Endothelial cell of umbilical vein (primary cell): ENCODE measurements around the gene PIANP. TPM values are rescaled to one million over a fixed set of nuclear protein-coding genes. Genes with fewer than 3 reads are reported as not detected.

ENCODE experiments used
- BruUV-seq: library from RNA; stranded (reverse); fragments of 400-500 nt; replicated peaks from 2 replicates; lab custom pipeline; 2021; lab: Mats Ljungman, UMichigan
- CTCF ChIA-PET: fragments of 300-600, 350-600 bp; sonication (Branson Sonifier 250); formaldehyde crosslinking; loops from one replicate; lab custom pipeline; 2021; ENCODE audit warnings: antibody characterized with exemption, inconsistent platforms; lab: Charles Lee
- POLR2A ChIA-PET: fragments of 300-600, 350-600 bp; sonication (Branson Sonifier 250); formaldehyde crosslinking; loops from one replicate; lab custom pipeline; 2021; ENCODE audit warnings: antibody characterized with exemption, inconsistent platforms; lab: Charles Lee
- DNase-seq: peaks from one replicate; pipeline ENCODE4 v3.0.0-alpha.2; 2011; ENCODE audit warnings: low read depth, low spot score
- FAIRE-seq: peaks from 2 replicates; lab custom pipeline; 2011; peaks lifted over from hg19 to GRCh38; lab: Jason Lieb, UNC
- H2AFZ ChIP-seq: 2 replicates; pipeline ENCODE4 v1.6.0; 2012; ENCODE audit warnings: low read depth, low read length, control low read depth, inconsistent platforms
- H3K27ac ChIP-seq: 2 replicates; pipeline ENCODE4 v1.5.1; 2011; ENCODE audit warnings: low read depth, mild to moderate bottlenecking, control low read depth, low read length, moderate library complexity; ENCODE audit not compliant: insufficient read depth
- H3K27me3 ChIP-seq, 2 experiments: 2 replicates each; pipeline versions ENCODE4 v1.6.0 to v1.6.1; 2011; ENCODE audit warnings: low read length in 2 of 2, mixed read lengths in 1 of 2; ENCODE audit not compliant: control insufficient read depth in 2 of 2, insufficient read depth in 2 of 2
- H3K36me3 ChIP-seq, 2 experiments: 2 replicates in 1 of 2; 3 replicates in 1 of 2; pipeline ENCODE4 v1.5.1; 2011; ENCODE audit warnings: low read length in 2 of 2, mild to moderate bottlenecking in 1 of 2, moderate library complexity in 1 of 2; ENCODE audit not compliant: control insufficient read depth in 2 of 2, insufficient read depth in 2 of 2; ENCODE audit errors: extremely low read depth in 1 of 2
- H3K4me1 ChIP-seq: 3 replicates; pipeline ENCODE4 v1.5.1; 2011; ENCODE audit warnings: mild to moderate bottlenecking, low read length; ENCODE audit not compliant: control insufficient read depth, insufficient read depth; ENCODE audit errors: extremely low read depth
- H3K4me2 ChIP-seq: 2 replicates; pipeline ENCODE4 v1.6.1; 2011; ENCODE audit warnings: low read length, control low read depth, mixed read lengths; ENCODE audit not compliant: insufficient read depth
- H3K4me3 ChIP-seq, 3 experiments: fragments of 200-600 bp in 1 of 3; sonication (generic), shearing (Covaris generic) in 1 of 3; replicated peaks in 1 of 3; 2 replicates each; pipeline ENCODE4 v1.5.1; 2011 to 2016; ENCODE audit warnings: control low read depth in 3 of 3, low read length in 3 of 3, mild to moderate bottlenecking in 2 of 3, inconsistent platforms in 1 of 3, low read depth in 1 of 3, moderate library complexity in 1 of 3; ENCODE audit not compliant: insufficient read depth in 1 of 3
- H3K79me2 ChIP-seq: 2 replicates; pipeline ENCODE4 v1.6.0; 2012; ENCODE audit warnings: low read length, inconsistent platforms; ENCODE audit not compliant: control insufficient read depth, insufficient read depth
- H3K9ac ChIP-seq: replicated peaks from 2 replicates; pipeline ENCODE3; 2011; ENCODE audit warnings: low read length, control low read depth; ENCODE audit not compliant: insufficient read depth; ENCODE audit errors: extremely low read depth
- H3K9me1 ChIP-seq: replicated peaks from 3 replicates; pipeline ENCODE4 v1.6.0; 2011; ENCODE audit warnings: mild to moderate bottlenecking, low read length; ENCODE audit not compliant: control insufficient read depth, insufficient read depth; ENCODE audit errors: extremely low read depth
- H3K9me3 ChIP-seq: replicated peaks from 2 replicates; pipeline ENCODE4 v1.5.1; 2012; ENCODE audit warnings: low read length, inconsistent platforms; ENCODE audit not compliant: control insufficient read depth, insufficient read depth
- H4K20me1 ChIP-seq: replicated peaks from 2 replicates; pipeline ENCODE3; 2011; ENCODE audit warnings: mild to moderate bottlenecking, low read length; ENCODE audit not compliant: control insufficient read depth, insufficient read depth; ENCODE audit errors: extremely low read depth
- EZH2 ChIP-seq: IDR thresholded peaks from 2 replicates; pipeline ENCODE4 v1.6.1; 2012; ENCODE audit warnings: borderline replicate concordance, low read depth, mild to moderate bottlenecking, moderate library complexity, low read length, inconsistent platforms; ENCODE audit not compliant: severe bottlenecking
- FOS ChIP-seq: IDR thresholded peaks from 2 replicates; pipeline ENCODE4 v1.6.1; 2011; ENCODE audit warnings: mild to moderate bottlenecking, low read length, moderate library complexity, borderline replicate concordance; ENCODE audit not compliant: insufficient read depth
- GATA2 ChIP-seq: IDR thresholded peaks from 2 replicates; pipeline ENCODE4 v1.7.0; 2011; ENCODE audit warnings: low read depth, mild to moderate bottlenecking, moderate library complexity, mixed read lengths, low read length; ENCODE audit not compliant: insufficient read length, insufficient read depth
- JUN ChIP-seq: IDR thresholded peaks from 2 replicates; pipeline ENCODE4 v1.6.1; 2011; ENCODE audit warnings: borderline replicate concordance, low read depth; ENCODE audit not compliant: insufficient read length, insufficient read depth
- MYC ChIP-seq: IDR thresholded peaks from one replicate; pipeline ENCODE4 v1.6.1; 2011; ENCODE audit warnings: mild to moderate bottlenecking, low read depth, low read length
- POLR2A ChIP-seq: IDR thresholded peaks from 2 replicates; pipeline ENCODE4 v1.6.1; 2012; ENCODE audit warnings: low read depth, mild to moderate bottlenecking, control low read depth, low read length
- POLR2AphosphoS5 ChIP-seq: IDR thresholded peaks from 2 replicates; pipeline ENCODE4 v1.6.1; 2012; ENCODE audit warnings: low read depth, mild to moderate bottlenecking, control low read depth, low read length, moderate library complexity; ENCODE audit not compliant: insufficient read depth
- dilution Hi-C: fragments of 300-500 bp; cut with MboI; formaldehyde crosslinking; loops from one replicate; pipeline ENCODE4 v1.15.0; 2019; ENCODE audit warnings: low sequenced_read_pairs; ENCODE audit not compliant: extremely low pct_ligation_motif_present
- intact Hi-C: fragments of 100-400 bp; cut with micrococcal nuclease; formaldehyde crosslinking; loops from one replicate; pipeline ENCODE4 v1.10.0; 2022
- polyA plus RNA-seq, 4 experiments: library from polyadenylated mRNA; depleted of rRNA in 3 of 4; stranded (reverse) in 3 of 4; unstranded in 1 of 4; fragments of >200 nt; gene quantifications; 2 replicates each; pipeline versions ENCODE4 v1.2.1 to v1.2.3, GENCODE V29; 2011 to 2012; ENCODE audit warnings: missing spikeins in 1 of 4
- total RNA-seq: library from RNA; stranded (reverse); gene quantifications from 2 replicates; pipeline ENCODE4 v1.2.3, GENCODE V29; 2021
- TF ChIP-seq, protein P1 (sequence below): IDR thresholded peaks from 2 replicates; pipeline ENCODE4 v1.6.1; 2011; ENCODE audit not compliant: insufficient read depth, insufficient read length
- TF ChIP-seq, protein P2 (sequence below), 2 donors: IDR thresholded peaks; 1 replicate in 1 of 2; 2 replicates in 1 of 2; pipeline ENCODE4 v1.5.1; 2011; ENCODE audit warnings: low read length in 2 of 2, mild to moderate bottlenecking in 2 of 2, moderate library complexity in 2 of 2, control low read depth in 1 of 2, inconsistent platforms in 1 of 2, low read depth in 1 of 2; ENCODE audit not compliant: insufficient read depth in 1 of 2; ENCODE audit errors: extremely low read depth in 1 of 2

PIANP gene
- total and polyA plus RNA-seq, 2 donors (not counting 3 experiments of a cell fraction or from before 2014, with no cell fraction given) = 0.10 to 0.55 TPM

DNA sequence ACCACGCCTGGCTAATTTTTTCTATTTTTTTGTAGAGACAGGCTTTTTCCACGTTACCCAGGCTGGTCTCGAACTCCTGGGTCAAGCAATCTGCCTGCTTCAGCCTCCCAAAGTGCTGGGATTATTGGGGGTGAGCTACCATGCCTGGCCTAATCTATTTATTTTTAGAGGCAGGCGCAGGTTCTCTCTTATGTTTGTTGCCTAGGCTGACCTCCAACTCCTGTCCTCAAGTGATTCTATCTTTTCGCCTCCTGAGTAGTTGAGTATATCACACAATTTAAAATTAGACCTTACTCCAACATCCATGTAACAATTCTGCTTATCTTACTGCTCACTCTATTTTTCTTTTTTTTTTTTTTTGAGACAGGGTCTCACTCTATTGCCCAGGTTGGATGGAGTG is 46.6 kb downstream of the PIANP start:
- FAIRE-seq = no peak

More for the DNA sequence above, 46.6 kb downstream of the PIANP start:
- H3K27me3 ChIP-seq = no peaks in the 10 kb centered on the region
- dilution Hi-C loops = no loop called here
- no peak overlapping the region for H2AFZ ChIP-seq
- H3K9me3 ChIP-seq = no peaks in the 10 kb centered on the region
- DNase-seq = no peak
- H3K36me3 ChIP-seq = peaks cover 10 to 21% of the 10 kb centered on the region in 2 experiments
- H3K9me1 ChIP-seq = no peaks in the 10 kb centered on the region
- ChIA-PET CTCF (interaction anchor here (0.8 kb wide), 1 partner anchor 34 kb away, joined by 5 read pairs; no protein-coding TSS in a partner anchor), POLR2A (no interaction called here)
- H3K4me3 ChIP-seq = no peak overlapping the region
- no peak for TF ChIP-seq FOS
- TF ChIP-seq POLR2AphosphoS5 = no peak
- no peak for TF ChIP-seq POLR2A
- no peak for TF ChIP-seq EZH2
- no peak for TF ChIP-seq MYC
- TF ChIP-seq, protein P1, sequence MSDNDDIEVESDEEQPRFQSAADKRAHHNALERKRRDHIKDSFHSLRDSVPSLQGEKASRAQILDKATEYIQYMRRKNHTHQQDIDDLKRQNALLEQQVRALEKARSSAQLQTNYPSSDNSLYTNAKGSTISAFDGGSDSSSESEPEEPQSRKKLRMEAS = no peak
- no peak for TF ChIP-seq GATA2
- no peak for TF ChIP-seq JUN
- TF ChIP-seq, protein P2, sequence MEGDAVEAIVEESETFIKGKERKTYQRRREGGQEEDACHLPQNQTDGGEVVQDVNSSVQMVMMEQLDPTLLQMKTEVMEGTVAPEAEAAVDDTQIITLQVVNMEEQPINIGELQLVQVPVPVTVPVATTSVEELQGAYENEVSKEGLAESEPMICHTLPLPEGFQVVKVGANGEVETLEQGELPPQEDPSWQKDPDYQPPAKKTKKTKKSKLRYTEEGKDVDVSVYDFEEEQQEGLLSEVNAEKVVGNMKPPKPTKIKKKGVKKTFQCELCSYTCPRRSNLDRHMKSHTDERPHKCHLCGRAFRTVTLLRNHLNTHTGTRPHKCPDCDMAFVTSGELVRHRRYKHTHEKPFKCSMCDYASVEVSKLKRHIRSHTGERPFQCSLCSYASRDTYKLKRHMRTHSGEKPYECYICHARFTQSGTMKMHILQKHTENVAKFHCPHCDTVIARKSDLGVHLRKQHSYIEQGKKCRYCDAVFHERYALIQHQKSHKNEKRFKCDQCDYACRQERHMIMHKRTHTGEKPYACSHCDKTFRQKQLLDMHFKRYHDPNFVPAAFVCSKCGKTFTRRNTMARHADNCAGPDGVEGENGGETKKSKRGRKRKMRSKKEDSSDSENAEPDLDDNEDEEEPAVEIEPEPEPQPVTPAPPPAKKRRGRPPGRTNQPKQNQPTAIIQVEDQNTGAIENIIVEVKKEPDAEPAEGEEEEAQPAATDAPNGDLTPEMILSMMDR (IDR thresholded peaks at IDR 0.05; ENCODE audit: extremely low read depth in 1 of 2, insufficient read depth in 1 of 2, low read depth in 1 of 2, low read length in 2 of 2) = no peak
- H3K9ac ChIP-seq = no peak overlapping the region
- BruUV-seq = no TSS peak
- no peak overlapping the region for H3K4me2 ChIP-seq
- peaks cover 3% of the 10 kb centered on the region for H4K20me1 ChIP-seq
- H3K4me1 ChIP-seq = no peaks in the 10 kb centered on the region
- intact Hi-C loops = no loop called here
- no peak overlapping the region for H3K27ac ChIP-seq
- no peaks in the 10 kb centered on the region for H3K79me2 ChIP-seq
